ENCODE measurements around the gene SVIL. TPM values are rescaled to one million over a fixed set of nuclear protein-coding genes. Genes with fewer than 3 reads are reported as not detected.
A peak's percentile ranks its signal among the peaks of the same experiment; 100 is the strongest.

SVIL gene
- total RNA-seq, 2 donors from 2014 or later = 12.2 to 14.2 TPM

- H3K27me3 Mint-ChIP-seq (ENCODE audit: low read depth) = no peaks in the 10 kb centered on the region
- H3K4me1 Mint-ChIP-seq (ENCODE audit: low read depth) = peaks cover 24% of the 10 kb centered on the region
- H3K27ac Mint-ChIP-seq = peak overlapping the region; percentile 97
- H3K36me3 Mint-ChIP-seq (ENCODE audit: insufficient read depth in 2 of 2) = peaks cover 7 to 9% of the 10 kb centered on the region in 2 donors
- peak overlapping the region; percentile 97 to 100 for H3K4me3 Mint-ChIP-seq
- DNase-seq (peak; percentile 47 to 54), ATAC-seq (replicated peaks in 1 of 2) (peak; percentile 69 to 73)
- H3K9me3 Mint-ChIP-seq = peaks cover 2 to 4% of the 10 kb centered on the region in 2 donors
Measured at GRCh38 chr10:29409241-29410054, 225.3 kb downstream of the SVIL start.

GRCh38 chr10:29408847-29409240, 225.9 kb downstream of the SVIL start:
- peak overlapping the region; percentile 97 to 100 for H3K4me3 Mint-ChIP-seq
- peaks cover 24% of the 10 kb centered on the region for H3K4me1 Mint-ChIP-seq (ENCODE audit: low read depth)
- peaks cover 2 to 4% of the 10 kb centered on the region in 2 donors for H3K9me3 Mint-ChIP-seq
- H3K27me3 Mint-ChIP-seq (ENCODE audit: low read depth) = no peaks in the 10 kb centered on the region
- ATAC-seq (replicated peaks in 1 of 2) (no peak), DNase-seq (no peak)
- peaks cover 7 to 9% of the 10 kb centered on the region in 2 donors for H3K36me3 Mint-ChIP-seq (ENCODE audit: insufficient read depth in 2 of 2)
- H3K27ac Mint-ChIP-seq = peak overlapping the region; percentile 97

Measured in activated T-cell treated with anti-CD3 and anti-CD28 coated beads, Interleukin-2, amount 50 U/mL, for 72 hours (primary cell).